ENCODE measurements around the gene GINS2.

The GINS2 gene

GRCh38 chr16:85640254-85640558 is 48.5 kb downstream of the GINS2 start:
- in situ Hi-C loops (cut with HindIII; ENCODE audit: low pct_ligation_motif_present, low sequenced_read_pairs): no loop called here
- DNase-seq: no peak
- H3K4me3 ChIP-seq (ENCODE audit: low read depth, low read length): no peak overlapping the region
- H3K27ac ChIP-seq: no peak overlapping the region
- H3K36me3 ChIP-seq (replicated peaks): no peaks in the 10 kb centered on the region
- H3K27me3 ChIP-seq (replicated peaks): no peaks in the 10 kb centered on the region
- TF ChIP-seq, protein P1, sequence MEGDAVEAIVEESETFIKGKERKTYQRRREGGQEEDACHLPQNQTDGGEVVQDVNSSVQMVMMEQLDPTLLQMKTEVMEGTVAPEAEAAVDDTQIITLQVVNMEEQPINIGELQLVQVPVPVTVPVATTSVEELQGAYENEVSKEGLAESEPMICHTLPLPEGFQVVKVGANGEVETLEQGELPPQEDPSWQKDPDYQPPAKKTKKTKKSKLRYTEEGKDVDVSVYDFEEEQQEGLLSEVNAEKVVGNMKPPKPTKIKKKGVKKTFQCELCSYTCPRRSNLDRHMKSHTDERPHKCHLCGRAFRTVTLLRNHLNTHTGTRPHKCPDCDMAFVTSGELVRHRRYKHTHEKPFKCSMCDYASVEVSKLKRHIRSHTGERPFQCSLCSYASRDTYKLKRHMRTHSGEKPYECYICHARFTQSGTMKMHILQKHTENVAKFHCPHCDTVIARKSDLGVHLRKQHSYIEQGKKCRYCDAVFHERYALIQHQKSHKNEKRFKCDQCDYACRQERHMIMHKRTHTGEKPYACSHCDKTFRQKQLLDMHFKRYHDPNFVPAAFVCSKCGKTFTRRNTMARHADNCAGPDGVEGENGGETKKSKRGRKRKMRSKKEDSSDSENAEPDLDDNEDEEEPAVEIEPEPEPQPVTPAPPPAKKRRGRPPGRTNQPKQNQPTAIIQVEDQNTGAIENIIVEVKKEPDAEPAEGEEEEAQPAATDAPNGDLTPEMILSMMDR (IDR thresholded peaks at IDR 0.05; ENCODE audit: low read depth, low read length, missing control alignments): no peak

GRCh38 chr16:85639529-85640253 is 49.1 kb downstream of the GINS2 start:
- TF ChIP-seq, protein P1 (IDR thresholded peaks at IDR 0.05; ENCODE audit: low read depth, low read length, missing control alignments): no peak
- no peak for DNase-seq
- H3K27ac ChIP-seq: no peak overlapping the region
- in situ Hi-C loops (cut with HindIII; ENCODE audit: low pct_ligation_motif_present, low sequenced_read_pairs): no loop called here
- no peaks in the 10 kb centered on the region for H3K27me3 ChIP-seq (replicated peaks)
- H3K4me3 ChIP-seq (ENCODE audit: low read depth, low read length): no peak overlapping the region
- H3K36me3 ChIP-seq (replicated peaks): no peaks in the 10 kb centered on the region

- H3K27ac ChIP-seq: no peak overlapping the region
- in situ Hi-C loops (cut with HindIII; ENCODE audit: low pct_ligation_motif_present, low sequenced_read_pairs): no loop called here
- no peaks in the 10 kb centered on the region for H3K36me3 ChIP-seq (replicated peaks)
Observed at GRCh38 chr16:85638695-85639409, 49.9 kb downstream of the GINS2 start.

GRCh38 chr16:85637808-85638647 is 50.7 kb downstream of the GINS2 start:
- H3K36me3 ChIP-seq (replicated peaks): no peaks in the 10 kb centered on the region
- in situ Hi-C loops (cut with HindIII; ENCODE audit: low pct_ligation_motif_present, low sequenced_read_pairs): no loop called here

More at GRCh38 chr16:85638695-85639409, 49.9 kb downstream of the GINS2 start:
- DNase-seq: no peak
- Histone ChIP-seq H3K27me3 (replicated peaks) (no peaks in the 10 kb centered on the region), H3K4me3 (ENCODE audit: low read depth, low read length) (no peak overlapping the region)
- TF ChIP-seq, protein P1 (IDR thresholded peaks at IDR 0.05; ENCODE audit: low read depth, low read length, missing control alignments): no peak

DNA sequence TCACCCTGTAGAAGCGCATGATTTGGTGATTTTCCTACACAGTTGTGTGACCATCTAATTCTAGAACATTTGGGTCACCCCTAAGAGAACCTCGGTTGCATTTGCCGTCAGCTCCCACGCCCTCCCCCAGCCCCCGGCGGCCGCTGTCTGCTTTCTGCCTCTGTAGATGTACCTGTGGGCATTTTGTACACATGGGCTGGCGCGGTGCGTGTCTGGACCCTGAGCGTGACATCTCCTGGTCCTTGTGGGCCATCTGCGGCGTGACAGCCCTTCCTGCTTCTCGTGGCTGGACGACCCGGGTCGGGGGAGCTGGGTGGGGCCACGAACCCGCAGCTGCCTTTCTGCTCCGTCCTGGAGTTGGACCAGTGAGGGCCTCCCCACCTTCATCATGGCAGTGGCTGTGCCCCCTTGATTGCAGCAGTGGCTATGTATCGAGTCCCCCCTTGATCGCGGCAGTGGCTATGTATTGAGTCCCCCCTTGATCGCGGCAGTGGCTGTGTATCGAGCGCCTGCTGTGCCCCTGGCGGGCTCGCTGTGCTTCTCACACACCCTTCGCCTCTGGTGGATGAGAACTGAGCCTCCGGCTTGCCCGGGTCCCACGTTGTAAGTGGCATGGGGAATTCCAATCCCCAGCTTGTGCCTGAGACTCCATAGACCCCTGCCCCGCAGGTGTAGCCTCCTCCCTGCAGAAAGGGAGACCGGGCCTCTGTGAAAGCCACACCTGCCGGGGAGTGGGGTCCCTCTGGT is 51.5 kb downstream of the GINS2 start:
- no peak overlapping the region for H3K27ac ChIP-seq
- H3K27me3 ChIP-seq (replicated peaks): no peaks in the 10 kb centered on the region
- no peaks in the 10 kb centered on the region for H3K36me3 ChIP-seq (replicated peaks)
- in situ Hi-C loops (cut with HindIII; ENCODE audit: low pct_ligation_motif_present, low sequenced_read_pairs): no loop called here
- no peak for DNase-seq
- TF ChIP-seq, protein P1 (IDR thresholded peaks at IDR 0.05; ENCODE audit: low read depth, low read length, missing control alignments): no peak
- H3K4me3 ChIP-seq (ENCODE audit: low read depth, low read length): no peak overlapping the region

More at GRCh38 chr16:85637808-85638647, 50.7 kb downstream of the GINS2 start:
- TF ChIP-seq, protein P1 (IDR thresholded peaks at IDR 0.05; ENCODE audit: low read depth, low read length, missing control alignments): no peak
- Histone ChIP-seq H3K27me3 (replicated peaks) (no peaks in the 10 kb centered on the region), H3K4me3 (ENCODE audit: low read depth, low read length) (no peak overlapping the region), H3K27ac (no peak overlapping the region)
- DNase-seq: no peak

Data from brain microvascular endothelial cell (primary cell).